Ascending aorta (tissue), 2 donors: ENCODE data around the gene PSMB3. TPM values are rescaled to one million over a fixed set of nuclear protein-coding genes. Genes with fewer than 3 reads are reported as not detected.

Experiments
- DNase-seq, 2 donors: peaks; one replicate each; pipeline ENCODE4 v3.0.0-alpha.2; 2019; ENCODE audit warnings: low spot score in 2 of 2
- H3K27ac ChIP-seq, 2 donors: fragments of 200-600 bp; sonication (generic); one replicate each; pipeline ENCODE4 v1.5.1; 2016 to 2017; ENCODE audit warnings: mild to moderate bottlenecking in 1 of 2
- H3K27me3 ChIP-seq: fragments of 200-600 bp; sonication (generic); one replicate; pipeline ENCODE4 v1.5.1; 2017
- H3K36me3 ChIP-seq, 2 donors: fragments of 200-600 bp; sonication (generic); one replicate each; pipeline ENCODE4 v1.5.1; 2016
- H3K4me1 ChIP-seq, 2 donors: fragments of 200-600 bp; sonication (generic); one replicate each; pipeline ENCODE4 v1.5.1; 2016 to 2017; ENCODE audit warnings: mild to moderate bottlenecking in 1 of 2
- H3K4me3 ChIP-seq, 2 donors: fragments of 200-600 bp; sonication (generic); one replicate each; pipeline ENCODE4 v1.5.1; 2016 to 2017; ENCODE audit warnings: mild to moderate bottlenecking in 1 of 2
- H3K9me3 ChIP-seq, 2 donors: fragments of 200-600 bp; sonication (generic); one replicate each; pipeline ENCODE4 v1.5.1; 2016
- intact Hi-C: fragments of 100-400 bp; cut with DNase I; formaldehyde crosslinking; loops from one replicate; pipeline ENCODE4 v1.15.1; 2023
- total RNA-seq: library from RNA; depleted of rRNA; stranded (reverse); fragments of >200 nt; gene quantifications from one replicate; pipeline ENCODE4 v1.1.0, GENCODE V29; 2016
- TF ChIP-seq, protein P1 (sequence below), 3 experiments: fragments of 200-600 bp in 2 of 3; fragments of 450-650 bp in 1 of 3; sonication (generic) in 2 of 3; IDR thresholded peaks; one replicate each; pipeline ENCODE4 v1.5.1; 2016 to 2019; ENCODE audit warnings: antibody characterized with exemption in 3 of 3, mild to moderate bottlenecking in 1 of 3, moderate library complexity in 1 of 3

Gene PSMB3
- total RNA-seq, 1 donor from 2014 or later, result 189 TPM

DNA sequence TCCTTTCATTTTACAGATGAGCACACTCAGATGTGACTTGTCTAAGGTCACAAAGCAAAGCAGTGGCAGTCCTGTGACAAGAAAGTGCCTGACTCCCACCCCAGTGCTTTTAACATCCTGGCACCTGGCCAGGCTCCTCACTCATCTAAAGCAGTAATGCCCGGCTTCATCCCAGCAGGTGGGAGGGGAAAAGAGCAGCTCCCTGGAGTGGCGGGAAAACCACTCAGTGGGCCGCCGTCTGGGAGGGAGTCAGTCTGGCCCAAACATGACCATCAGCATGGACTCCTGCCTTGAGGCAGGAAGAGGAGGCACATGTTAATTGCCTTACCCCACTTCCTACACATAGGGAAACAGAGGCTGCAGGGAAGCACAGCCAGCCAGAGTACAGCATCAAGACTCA, 7.0 kb upstream of the PSMB3 start:
- no peaks in the 10 kb centered on the region for H3K9me3 ChIP-seq
- H3K4me1 ChIP-seq, result peaks cover 3 to 38% of the 10 kb centered on the region in 2 donors
- no peaks in the 10 kb centered on the region for H3K36me3 ChIP-seq
- H3K27ac ChIP-seq, result peak overlapping the region in 1 of 2 donors; percentile 8
- no peaks in the 10 kb centered on the region for H3K27me3 ChIP-seq
- H3K4me3 ChIP-seq, result no peak overlapping the region
- intact Hi-C loops, result loop anchor here (5.0 kb wide), 1 partner anchor 68 kb away; no protein-coding TSS in a partner anchor
- DNase-seq, result peak in 1 of 2 donors; percentile 63
- TF ChIP-seq, protein P1, sequence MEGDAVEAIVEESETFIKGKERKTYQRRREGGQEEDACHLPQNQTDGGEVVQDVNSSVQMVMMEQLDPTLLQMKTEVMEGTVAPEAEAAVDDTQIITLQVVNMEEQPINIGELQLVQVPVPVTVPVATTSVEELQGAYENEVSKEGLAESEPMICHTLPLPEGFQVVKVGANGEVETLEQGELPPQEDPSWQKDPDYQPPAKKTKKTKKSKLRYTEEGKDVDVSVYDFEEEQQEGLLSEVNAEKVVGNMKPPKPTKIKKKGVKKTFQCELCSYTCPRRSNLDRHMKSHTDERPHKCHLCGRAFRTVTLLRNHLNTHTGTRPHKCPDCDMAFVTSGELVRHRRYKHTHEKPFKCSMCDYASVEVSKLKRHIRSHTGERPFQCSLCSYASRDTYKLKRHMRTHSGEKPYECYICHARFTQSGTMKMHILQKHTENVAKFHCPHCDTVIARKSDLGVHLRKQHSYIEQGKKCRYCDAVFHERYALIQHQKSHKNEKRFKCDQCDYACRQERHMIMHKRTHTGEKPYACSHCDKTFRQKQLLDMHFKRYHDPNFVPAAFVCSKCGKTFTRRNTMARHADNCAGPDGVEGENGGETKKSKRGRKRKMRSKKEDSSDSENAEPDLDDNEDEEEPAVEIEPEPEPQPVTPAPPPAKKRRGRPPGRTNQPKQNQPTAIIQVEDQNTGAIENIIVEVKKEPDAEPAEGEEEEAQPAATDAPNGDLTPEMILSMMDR (IDR thresholded peaks at IDR 0.05), result no peak

DNA sequence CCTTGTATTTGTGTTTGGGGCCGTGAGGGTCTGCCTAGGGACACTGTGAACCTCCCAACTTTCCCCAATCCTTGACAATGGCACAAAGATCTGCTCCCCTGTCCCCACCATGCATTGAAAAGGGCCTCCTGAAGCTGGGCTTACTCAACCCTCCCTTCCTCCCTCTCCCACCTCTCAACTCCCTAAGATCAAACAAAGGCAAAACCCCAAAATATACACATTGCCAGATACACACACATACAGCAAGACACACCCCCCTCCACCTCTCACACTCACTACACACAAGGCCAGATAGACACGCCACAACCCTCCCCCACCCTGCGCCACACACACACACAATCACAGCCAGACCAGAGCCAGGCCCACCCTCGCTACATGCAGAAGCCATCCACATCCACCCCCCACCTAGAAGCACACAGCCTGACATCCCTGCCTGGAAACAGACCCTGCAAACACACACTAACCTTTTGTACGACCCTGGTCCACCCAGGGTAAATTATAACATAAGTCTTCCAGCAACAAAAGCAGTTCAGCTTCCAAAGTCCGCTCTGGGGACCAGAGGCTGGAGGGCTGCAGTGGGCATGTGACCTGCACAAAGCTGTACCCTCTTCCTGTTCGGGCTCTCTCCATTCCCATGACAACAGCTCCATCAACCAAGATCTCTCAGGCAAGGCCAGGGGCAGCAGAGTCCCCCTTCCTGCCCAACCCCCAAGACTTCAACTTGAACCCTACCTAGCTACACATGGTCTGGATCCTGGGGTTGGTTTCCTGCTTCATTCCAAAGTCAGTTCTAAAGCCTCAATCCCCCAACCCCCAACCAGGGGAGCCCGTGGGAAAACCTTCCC, 6.3 kb upstream of the PSMB3 start:
- Histone ChIP-seq H3K27ac (peak overlapping the region; percentile 75 to 88), H3K9me3 (no peaks in the 10 kb centered on the region), H3K27me3 (no peaks in the 10 kb centered on the region), H3K4me1 (peaks cover 3 to 43% of the 10 kb centered on the region in 2 donors), H3K4me3 (peak overlapping the region; percentile 83 to 93), H3K36me3 (no peaks in the 10 kb centered on the region)
- peak in 1 of 2 donors; percentile 50 for DNase-seq
- TF ChIP-seq, protein P1 (IDR thresholded peaks at IDR 0.05), result no peak
- intact Hi-C loops, result loop anchor here (5.0 kb wide), 1 partner anchor 69 kb away; no protein-coding TSS in a partner anchor

DNA sequence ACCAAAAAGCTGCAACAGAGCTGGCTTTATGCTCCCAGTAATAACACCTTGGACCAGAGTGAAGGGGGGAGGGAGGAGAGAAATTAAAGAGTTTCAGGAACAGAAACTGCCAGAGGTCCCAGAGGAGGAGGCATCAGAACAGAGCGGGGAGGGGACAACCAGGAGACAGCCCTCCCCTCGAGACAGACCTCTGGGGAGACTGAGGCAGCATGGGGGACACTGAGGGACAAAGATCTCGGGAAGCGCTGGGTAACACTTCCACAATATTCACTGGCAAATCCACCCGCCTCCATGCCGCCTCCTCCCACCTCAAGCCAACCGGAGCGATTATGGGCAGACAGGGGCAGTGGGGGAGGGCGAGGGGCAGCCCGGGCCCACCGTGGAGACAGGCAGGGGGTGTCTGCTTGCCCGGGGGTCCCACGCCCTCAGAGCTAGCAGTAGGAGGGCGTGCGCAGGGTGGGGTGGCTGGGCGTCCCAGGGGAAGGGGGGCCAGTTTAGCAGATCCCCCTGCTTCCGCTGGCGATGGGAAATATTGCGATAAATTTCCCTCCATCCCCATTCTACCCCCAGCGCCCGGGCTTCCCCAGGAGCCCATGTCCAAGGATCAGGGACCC, 5.6 kb upstream of the PSMB3 start:
- no peaks in the 10 kb centered on the region for H3K9me3 ChIP-seq
- peak overlapping the region; percentile 75 to 88 for H3K27ac ChIP-seq
- intact Hi-C loops, result loop anchor here (5.0 kb wide), 1 partner anchor 70 kb away; no protein-coding TSS in a partner anchor
- no peaks in the 10 kb centered on the region for H3K27me3 ChIP-seq
- H3K4me3 ChIP-seq, result peak overlapping the region; percentile 83 to 93
- TF ChIP-seq, protein P1 (IDR thresholded peaks at IDR 0.05), result no peak
- peaks cover 3 to 42% of the 10 kb centered on the region in 2 donors for H3K4me1 ChIP-seq
- peak in 1 of 2 donors; percentile 62 for DNase-seq
- no peaks in the 10 kb centered on the region for H3K36me3 ChIP-seq

DNA sequence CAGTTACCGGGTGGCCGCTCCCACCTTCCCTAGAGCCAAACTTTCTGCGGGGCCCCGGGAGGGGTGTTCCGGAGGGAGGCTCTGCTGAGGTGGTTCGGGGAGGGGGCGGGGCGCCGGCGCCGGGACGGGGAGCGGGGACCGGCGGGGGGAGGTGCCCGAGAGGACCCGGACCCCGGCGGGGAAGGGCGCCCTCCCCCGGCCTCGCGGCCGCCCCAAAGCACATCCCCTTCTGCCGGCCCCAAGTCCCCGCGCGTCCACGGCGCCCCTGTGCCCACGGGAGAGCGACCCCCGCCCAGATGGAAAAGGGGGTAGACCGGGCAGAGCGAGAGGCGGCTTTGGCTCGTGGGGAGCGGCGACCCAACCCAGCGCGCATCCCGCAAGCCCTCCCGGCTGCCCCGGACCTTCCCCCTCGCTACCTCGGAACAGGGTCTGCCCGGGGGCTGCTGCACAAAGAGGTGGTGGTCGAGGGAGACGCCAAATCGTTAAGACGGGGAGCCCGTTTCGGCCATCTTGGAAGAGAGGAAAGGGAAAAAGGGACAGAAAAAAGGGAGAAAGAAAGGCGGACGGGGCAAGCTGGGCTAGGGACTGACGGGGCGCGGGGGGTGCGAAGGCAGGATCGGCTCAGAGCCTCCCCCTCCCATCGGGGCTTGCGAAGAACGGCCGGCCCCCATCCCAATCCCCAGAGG, 4.9 kb upstream of the PSMB3 start:
- TF ChIP-seq, protein P1 (IDR thresholded peaks at IDR 0.05), result peak in 1 of 3 experiments; percentile 22
- Histone ChIP-seq H3K27me3 (no peaks in the 10 kb centered on the region), H3K27ac (peak overlapping the region; percentile 75 to 88), H3K4me3 (peak overlapping the region; percentile 83 to 93), H3K4me1 (peaks cover 3 to 36% of the 10 kb centered on the region in 2 donors), H3K9me3 (no peaks in the 10 kb centered on the region), H3K36me3 (no peaks in the 10 kb centered on the region)
- DNase-seq, result no peak
- intact Hi-C loops, result loop anchor here (1.0 to 5.0 kb wide), 2 partner anchors 17 to 70 kb away; partner anchors contain the start of gene CISD3

DNA sequence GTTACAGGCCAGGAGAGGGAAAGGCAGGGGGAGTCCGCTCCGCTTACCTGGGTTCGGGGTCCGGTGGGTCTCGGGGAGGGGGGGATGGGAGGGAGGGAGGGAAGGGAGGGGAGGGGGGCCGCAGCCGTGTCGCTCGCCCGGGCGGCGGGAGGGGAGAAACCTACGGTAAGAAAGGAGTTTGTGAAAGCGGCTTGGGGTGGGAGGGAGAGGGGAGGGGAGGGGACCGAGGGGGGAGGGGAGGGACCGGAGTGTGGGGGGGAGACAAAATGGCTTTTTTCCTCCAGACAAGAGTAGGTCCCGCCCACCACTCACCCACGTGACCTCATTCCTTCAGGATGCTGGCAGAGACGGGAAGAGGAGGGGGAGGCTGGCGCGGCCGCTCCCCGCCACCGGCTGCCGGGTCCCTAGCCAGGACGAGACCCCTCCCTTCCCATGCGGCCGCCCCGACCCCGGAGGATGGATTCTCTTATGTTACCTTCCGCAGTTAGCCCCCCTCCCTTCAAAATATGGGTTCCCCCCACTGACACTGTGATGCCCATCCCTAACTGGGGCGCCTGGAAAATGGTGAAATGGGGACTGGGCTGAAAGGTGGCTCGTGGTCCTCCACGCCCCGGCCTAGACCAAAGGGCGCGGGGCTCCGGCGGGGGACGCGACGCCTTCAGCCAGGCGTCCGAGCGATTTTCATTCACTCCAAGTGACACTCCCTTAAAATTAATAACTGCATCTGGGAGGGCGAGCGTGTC, 4.2 kb upstream of the PSMB3 start, which contains the start of gene PCGF2:
Gene PCGF2 (minus strand): TSS at position 188 of the 743 bp plus-strand sequence. CDS start 7,934 bp downstream, outside the sequence.
- Histone ChIP-seq H3K36me3 (no peaks in the 10 kb centered on the region), H3K27ac (peak within 1 kb of the TSS; percentile 88 to 89), H3K4me3 (peak within 1 kb of the TSS; percentile 83 to 93), H3K9me3 (no peaks in the 10 kb centered on the region), H3K4me1 (peaks cover 3 to 33% of the 10 kb centered on the region in 2 donors), H3K27me3 (no peaks in the 10 kb centered on the region)
- DNase-seq, result peak; percentile 58 to 96
- TF ChIP-seq, protein P1 (IDR thresholded peaks at IDR 0.05), result no peak
- intact Hi-C loops, result loop anchor here (1.0 to 5.0 kb wide), 2 partner anchors 18 to 71 kb away; partner anchors contain the start of gene CISD3
